IMR-90 (cell line): Measurements from ENCODE around the gene SLC23A2. TPM values are rescaled to one million over a fixed set of nuclear protein-coding genes. Genes with fewer than 3 reads are reported as not detected.

Experiments
- ATAC-seq: fragments of 200-7000 bp; cut with Tn5 transposase; 2 replicates; pipeline ENCODE4 v1.9.1; 2020; ENCODE audit warnings: low read depth, mild to moderate bottlenecking, moderate library complexity
- BruUV-seq: library from RNA; stranded (reverse); fragments of 400-500 nt; replicated peaks from 2 replicates; lab custom pipeline; 2021; lab: Mats Ljungman, UMichigan
- CTCF ChIA-PET: fragments of 300-600 bp; formaldehyde crosslinking; extraction: SDS; loops from one replicate; lab custom pipeline; 2021; ENCODE audit warnings: antibody characterized with exemption; lab: Yijun Ruan, JAX
- POLR2A ChIA-PET: fragments of 300-600 bp; sonication (Branson Sonifier 250); formaldehyde crosslinking; loops from one replicate; lab custom pipeline; 2022; ENCODE audit warnings: antibody characterized with exemption; ENCODE audit not compliant: unreplicated experiment; lab: Charles Lee
- DNase-seq: peaks from one replicate; pipeline ENCODE4 v3.0.0; 2013
- H2AFZ ChIP-seq: replicated peaks from 2 replicates; pipeline ENCODE3; 2013; ENCODE audit warnings: low read length, mild to moderate bottlenecking; ENCODE audit not compliant: poor library complexity
- H2AK5ac ChIP-seq: 2 replicates; pipeline ENCODE4 v1.6.1; 2013; ENCODE audit warnings: low read depth, low read length, inconsistent platforms
- H2AK9ac ChIP-seq: replicated peaks from 2 replicates; pipeline ENCODE3; 2013; ENCODE audit warnings: mild to moderate bottlenecking, low read depth, low read length, moderate library complexity; ENCODE audit not compliant: poor library complexity
- H2BK120ac ChIP-seq: 2 replicates; pipeline ENCODE4 v1.6.1; 2013; ENCODE audit warnings: low read depth, low read length, inconsistent platforms
- H2BK15ac ChIP-seq: 3 replicates; pipeline ENCODE4 v1.6.1; 2013; ENCODE audit warnings: low read depth, low read length, inconsistent platforms
- H2BK20ac ChIP-seq: 2 replicates; pipeline ENCODE4 v1.6.1; 2013; ENCODE audit warnings: low read depth, mild to moderate bottlenecking, inconsistent platforms, low read length, moderate library complexity
- H2BK5ac ChIP-seq: 2 replicates; pipeline ENCODE4 v1.6.1; 2013; ENCODE audit warnings: mild to moderate bottlenecking, low read depth, low read length, inconsistent platforms; ENCODE audit not compliant: poor library complexity, severe bottlenecking
- H3K14ac ChIP-seq: replicated peaks from 2 replicates; pipeline ENCODE4 v1.6.1; 2013; ENCODE audit warnings: low read depth, low read length, inconsistent platforms
- H3K18ac ChIP-seq: 2 replicates; pipeline ENCODE4 v1.6.1; 2013; ENCODE audit warnings: low read depth, low read length, control low read depth
- H3K23ac ChIP-seq: 2 replicates; pipeline ENCODE4 v1.6.1; 2013; ENCODE audit warnings: low read depth, low read length, inconsistent platforms
- H3K27ac ChIP-seq: 2 replicates; pipeline ENCODE4 v1.5.1; 2013; ENCODE audit warnings: mild to moderate bottlenecking, control low read depth, low read length; ENCODE audit not compliant: insufficient read depth
- H3K27me3 ChIP-seq: 2 replicates; pipeline ENCODE4 v1.6.1; 2013; ENCODE audit warnings: low read length; ENCODE audit not compliant: control insufficient read depth, insufficient read depth
- H3K36me3 ChIP-seq: 2 replicates; pipeline ENCODE4 v1.6.1; 2013; ENCODE audit warnings: low read length, mixed read lengths; ENCODE audit not compliant: control insufficient read depth, insufficient read depth
- H3K4ac ChIP-seq: 2 replicates; pipeline ENCODE4 v1.6.1; 2013; ENCODE audit warnings: low read depth, low read length, inconsistent platforms
- H3K4me1 ChIP-seq: 2 replicates; pipeline ENCODE4 v1.6.1; 2013; ENCODE audit warnings: low read length, mixed read lengths; ENCODE audit not compliant: control insufficient read depth, insufficient read depth
- H3K4me2 ChIP-seq: 2 replicates; pipeline ENCODE4 v1.6.1; 2013; ENCODE audit warnings: low read depth, mild to moderate bottlenecking, control low read depth, low read length, moderate library complexity
- H3K4me3 ChIP-seq: 2 replicates; pipeline ENCODE4 v1.5.1; 2013; ENCODE audit warnings: low read depth, mild to moderate bottlenecking, control low read depth, low read length, moderate library complexity; ENCODE audit not compliant: insufficient read depth
- H3K56ac ChIP-seq: 2 replicates; pipeline ENCODE4 v1.6.1; 2013; ENCODE audit warnings: low read length, inconsistent platforms; ENCODE audit not compliant: insufficient read depth; ENCODE audit errors: extremely low read depth
- H3K79me1 ChIP-seq, 2 experiments: 2 replicates each; pipeline ENCODE4 v1.6.1; 2013; ENCODE audit warnings: low read length in 2 of 2, inconsistent platforms in 1 of 2, low read depth in 1 of 2
- H3K9ac ChIP-seq: 2 replicates; pipeline ENCODE4 v1.6.1; 2013; ENCODE audit warnings: low read depth, low read length, control low read depth
- H3K9me1 ChIP-seq: 2 replicates; pipeline ENCODE4 v1.6.1; 2013; ENCODE audit warnings: low read length, inconsistent platforms; ENCODE audit not compliant: insufficient read depth
- H3K9me3 ChIP-seq: 2 replicates; pipeline ENCODE4 v1.6.1; 2013; ENCODE audit warnings: low read length; ENCODE audit not compliant: control insufficient read depth, insufficient read depth
- H4K20me1 ChIP-seq: 2 replicates; pipeline ENCODE4 v1.6.1; 2013; ENCODE audit warnings: low read length, inconsistent platforms; ENCODE audit not compliant: insufficient read depth
- H4K5ac ChIP-seq: 2 replicates; pipeline ENCODE4 v1.6.1; 2013; ENCODE audit warnings: mild to moderate bottlenecking, low read depth, low read length, control low read depth
- H4K8ac ChIP-seq, 2 experiments: 2 replicates each; pipeline ENCODE4 v1.6.1; 2013; ENCODE audit warnings: low read depth in 2 of 2, low read length in 2 of 2, control low read depth in 1 of 2, inconsistent platforms in 1 of 2
- H4K91ac ChIP-seq: 2 replicates; pipeline ENCODE4 v1.6.1; 2013; ENCODE audit warnings: low read depth, low read length, inconsistent platforms; ENCODE audit not compliant: insufficient read depth
- BHLHE40 ChIP-seq: fragments of 150-350 bp; IDR thresholded peaks from 2 replicates; pipeline ENCODE4 v1.6.1; 2016; ENCODE audit warnings: mild to moderate bottlenecking, low read depth, low read length
- CEBPB ChIP-seq: IDR thresholded peaks from 2 replicates; pipeline ENCODE4 v1.6.1; 2012; ENCODE audit warnings: low read depth, low read length, improper control_type of control experiment
- CHD1 ChIP-seq: IDR thresholded peaks from 2 replicates; pipeline ENCODE4 v1.6.1; 2012; ENCODE audit warnings: low read depth, low read length, improper control_type of control experiment
- FOS ChIP-seq: fragments of 150-350 bp; IDR thresholded peaks from 2 replicates; pipeline ENCODE4 v1.6.1; 2016; ENCODE audit warnings: low read depth, low read length
- MAFK ChIP-seq: IDR thresholded peaks from 2 replicates; pipeline ENCODE4 v1.6.1; 2012; ENCODE audit warnings: low read depth, low read length, improper control_type of control experiment
- MAZ ChIP-seq: IDR thresholded peaks from 2 replicates; pipeline ENCODE4 v1.6.1; 2012; ENCODE audit warnings: low read depth, mild to moderate bottlenecking, low read length, improper control_type of control experiment, moderate library complexity, borderline replicate concordance
- MXI1 ChIP-seq: IDR thresholded peaks from 2 replicates; pipeline ENCODE4 v1.6.1; 2012; ENCODE audit warnings: low read depth, mild to moderate bottlenecking, low read length, moderate library complexity, borderline replicate concordance
- NFE2L2 ChIP-seq: fragments of 150-350 bp; IDR thresholded peaks from 2 replicates; pipeline ENCODE4 v1.6.1; 2016; ENCODE audit warnings: low read depth, mild to moderate bottlenecking, low read length
- POLR2A ChIP-seq: IDR thresholded peaks from 2 replicates; pipeline ENCODE4 v1.6.1; 2012; ENCODE audit warnings: mild to moderate bottlenecking, low read depth, low read length
- RAD21 ChIP-seq: IDR thresholded peaks from 2 replicates; pipeline ENCODE4 v1.6.1; 2012; ENCODE audit warnings: low read length, improper control_type of control experiment
- RCOR1 ChIP-seq: IDR thresholded peaks from 2 replicates; pipeline ENCODE4 v1.6.1; 2012; ENCODE audit warnings: mild to moderate bottlenecking, low read length, improper control_type of control experiment; ENCODE audit not compliant: insufficient replicate concordance
- RFX5 ChIP-seq: IDR thresholded peaks from 2 replicates; pipeline ENCODE4 v1.8.0; 2012; ENCODE audit warnings: low read depth, mild to moderate bottlenecking, low read length, moderate library complexity
- SMC3 ChIP-seq: fragments of 150-350 bp; IDR thresholded peaks from 2 replicates; pipeline ENCODE4 v1.6.1; 2016; ENCODE audit warnings: low read depth, mild to moderate bottlenecking, antibody characterized with exemption, low read length, moderate library complexity
- WGBS, 2 experiments: methylation state at CpG; one replicate each; pipeline versions ENCODE4 v1.1.5 to v1.1.7; 2013; ENCODE audit warnings: missing lambda C conversion rate in 2 of 2; ENCODE audit not compliant: insufficient read length in 1 of 2; ENCODE audit errors: extremely low coverage in 2 of 2; 5-methylcytosine and 5-hydroxymethylcytosine counted together
- dilution Hi-C: fragments of 300-500 bp; cut with HindIII; formaldehyde crosslinking; loops from one replicate; pipeline ENCODE4 v1.14.3; 2018; ENCODE audit warnings: low sequenced_read_pairs; ENCODE audit not compliant: unreplicated experiment
- in situ Hi-C: fragments of 300-500 bp; cut with MboI; formaldehyde crosslinking; loops from 3 replicates; pipeline ENCODE4 v1.14.3; 2019; ENCODE audit warnings: low sequenced_read_pairs, inconsistent platforms, mixed read lengths
- intact Hi-C: fragments of 100-400 bp; cut with micrococcal nuclease; formaldehyde crosslinking; loops from 2 replicates; pipeline ENCODE4 v1.10.0; 2022
- polyA plus RNA-seq, 3 experiments: library from polyadenylated mRNA; depleted of rRNA; stranded (reverse); fragments of >200 nt; gene quantifications; 2 replicates each; pipeline ENCODE4 v1.2.3, GENCODE V29; 2012; ENCODE audit warnings: low replicate concordance in 1 of 3
- total RNA-seq: library from RNA; depleted of rRNA; stranded (reverse); fragments of >200 nt; gene quantifications from 2 replicates; pipeline ENCODE4 v1.2.3, GENCODE V29; 2012
- TF ChIP-seq, protein P1 (sequence below): fragments of 150-350 bp; IDR thresholded peaks from 2 replicates; pipeline ENCODE4 v1.6.1; 2017; ENCODE audit warnings: mild to moderate bottlenecking, antibody characterized with exemption, low read length, low read depth
- TF ChIP-seq, protein P2 (sequence below): fragments of 150-350 bp; IDR thresholded peaks from 2 replicates; pipeline ENCODE4 v1.6.1; 2016; ENCODE audit warnings: low read depth, mild to moderate bottlenecking, low read length, moderate library complexity, borderline replicate concordance
- TF ChIP-seq, protein P3 (sequence below): conservative IDR thresholded peaks from 2 replicates; pipeline ENCODE4 v1.5.1; 2012; ENCODE audit warnings: mild to moderate bottlenecking, low read depth, low read length, improper control_type of control experiment

SLC23A2 gene
- total and polyA plus RNA-seq, 2 of the 4 experiments (the other 2 are of a cell fraction), result 10.2 to 14.4 TPM

DNA sequence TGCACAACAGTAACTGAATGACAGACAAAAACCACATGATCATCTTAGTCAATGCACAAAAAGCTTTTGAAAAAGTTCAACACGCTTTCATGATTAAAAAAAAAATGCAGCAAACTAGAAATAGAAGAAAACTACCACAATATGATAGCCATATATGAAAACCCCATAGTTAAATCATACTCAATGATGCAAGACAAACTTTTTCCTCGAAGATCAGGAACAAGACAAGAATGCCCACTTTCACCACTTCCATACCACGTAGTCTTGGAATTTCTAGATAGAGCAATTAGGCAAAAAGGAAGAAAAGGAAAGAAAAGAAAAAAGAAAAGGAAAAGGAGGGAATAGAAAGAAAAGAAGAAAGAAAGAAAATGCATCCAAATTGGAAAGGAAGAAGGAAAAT is 44.6 kb upstream of the SLC23A2 start:
- Histone ChIP-seq H3K4ac (no peak overlapping the region), H3K9me1 (no peaks in the 10 kb centered on the region), H4K8ac (no peak overlapping the region), H2BK15ac (no peak overlapping the region), H3K14ac (no peak overlapping the region), H2AK9ac (no peak overlapping the region), H2BK5ac (no peak overlapping the region), H3K27ac (no peak overlapping the region), H3K56ac (no peak overlapping the region), H3K23ac (no peak overlapping the region), H3K27me3 (peaks cover 3% of the 10 kb centered on the region; the same call in 1 of the 2 replicates), H3K4me3 (no peak overlapping the region), H3K4me1 (no peaks in the 10 kb centered on the region), H3K36me3 (no peaks in the 10 kb centered on the region), H4K5ac (no peak overlapping the region), H2AFZ (no peak overlapping the region), H4K91ac (no peak overlapping the region), H2AK5ac (no peak overlapping the region), H4K20me1 (no peaks in the 10 kb centered on the region), H2BK20ac (no peak overlapping the region), H3K4me2 (no peak overlapping the region), H3K79me1 (no peaks in the 10 kb centered on the region), H2BK120ac (no peak overlapping the region), H3K9me3 (no peaks in the 10 kb centered on the region), H3K18ac (no peak overlapping the region), H3K9ac (no peak overlapping the region)
- POLR2A ChIA-PET, result interaction anchor here (0.7 kb wide), 1 partner anchor 155 kb away, joined by 4 read pairs; no protein-coding TSS in a partner anchor
- no TSS peak for BruUV-seq
- DNase-seq (no peak), ATAC-seq (no peak)
- WGBS, 2 experiments, result no CpG with 5 or more reads among the region's 3 CpGs
- CTCF ChIA-PET, result no interaction called here
- in situ Hi-C loops, result no loop called here
- TF ChIP-seq MAFK, result no peak
- TF ChIP-seq NFE2L2, result no peak
- TF ChIP-seq, protein P1, sequence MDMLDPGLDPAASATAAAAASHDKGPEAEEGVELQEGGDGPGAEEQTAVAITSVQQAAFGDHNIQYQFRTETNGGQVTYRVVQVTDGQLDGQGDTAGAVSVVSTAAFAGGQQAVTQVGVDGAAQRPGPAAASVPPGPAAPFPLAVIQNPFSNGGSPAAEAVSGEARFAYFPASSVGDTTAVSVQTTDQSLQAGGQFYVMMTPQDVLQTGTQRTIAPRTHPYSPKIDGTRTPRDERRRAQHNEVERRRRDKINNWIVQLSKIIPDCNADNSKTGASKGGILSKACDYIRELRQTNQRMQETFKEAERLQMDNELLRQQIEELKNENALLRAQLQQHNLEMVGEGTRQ, result no peak
- TF ChIP-seq CHD1, result no peak
- TF ChIP-seq, protein P2, sequence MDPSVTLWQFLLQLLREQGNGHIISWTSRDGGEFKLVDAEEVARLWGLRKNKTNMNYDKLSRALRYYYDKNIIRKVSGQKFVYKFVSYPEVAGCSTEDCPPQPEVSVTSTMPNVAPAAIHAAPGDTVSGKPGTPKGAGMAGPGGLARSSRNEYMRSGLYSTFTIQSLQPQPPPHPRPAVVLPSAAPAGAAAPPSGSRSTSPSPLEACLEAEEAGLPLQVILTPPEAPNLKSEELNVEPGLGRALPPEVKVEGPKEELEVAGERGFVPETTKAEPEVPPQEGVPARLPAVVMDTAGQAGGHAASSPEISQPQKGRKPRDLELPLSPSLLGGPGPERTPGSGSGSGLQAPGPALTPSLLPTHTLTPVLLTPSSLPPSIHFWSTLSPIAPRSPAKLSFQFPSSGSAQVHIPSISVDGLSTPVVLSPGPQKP, result no peak
- no peak for TF ChIP-seq SMC3
- no peak for TF ChIP-seq RFX5
- TF ChIP-seq, protein P3, sequence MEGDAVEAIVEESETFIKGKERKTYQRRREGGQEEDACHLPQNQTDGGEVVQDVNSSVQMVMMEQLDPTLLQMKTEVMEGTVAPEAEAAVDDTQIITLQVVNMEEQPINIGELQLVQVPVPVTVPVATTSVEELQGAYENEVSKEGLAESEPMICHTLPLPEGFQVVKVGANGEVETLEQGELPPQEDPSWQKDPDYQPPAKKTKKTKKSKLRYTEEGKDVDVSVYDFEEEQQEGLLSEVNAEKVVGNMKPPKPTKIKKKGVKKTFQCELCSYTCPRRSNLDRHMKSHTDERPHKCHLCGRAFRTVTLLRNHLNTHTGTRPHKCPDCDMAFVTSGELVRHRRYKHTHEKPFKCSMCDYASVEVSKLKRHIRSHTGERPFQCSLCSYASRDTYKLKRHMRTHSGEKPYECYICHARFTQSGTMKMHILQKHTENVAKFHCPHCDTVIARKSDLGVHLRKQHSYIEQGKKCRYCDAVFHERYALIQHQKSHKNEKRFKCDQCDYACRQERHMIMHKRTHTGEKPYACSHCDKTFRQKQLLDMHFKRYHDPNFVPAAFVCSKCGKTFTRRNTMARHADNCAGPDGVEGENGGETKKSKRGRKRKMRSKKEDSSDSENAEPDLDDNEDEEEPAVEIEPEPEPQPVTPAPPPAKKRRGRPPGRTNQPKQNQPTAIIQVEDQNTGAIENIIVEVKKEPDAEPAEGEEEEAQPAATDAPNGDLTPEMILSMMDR, result no peak
- no peak for TF ChIP-seq POLR2A
- TF ChIP-seq MAZ, result no peak
- TF ChIP-seq RAD21, result no peak
- TF ChIP-seq BHLHE40, result no peak
- no peak for TF ChIP-seq MXI1
- no peak for TF ChIP-seq CEBPB
- TF ChIP-seq RCOR1, result no peak
- TF ChIP-seq FOS, result no peak
- dilution Hi-C loops, result no loop called here
- intact Hi-C loops, result no loop called here
